NB4 (cell line): ENCODE results near the gene RLN1.

ENCODE experiments used
- DNase-seq: peaks from one replicate; pipeline ENCODE4 v3.0.0; 2010; ENCODE audit warnings: low read depth
- H3K4me3 ChIP-seq: one replicate; pipeline ENCODE4 v1.5.1; 2011; ENCODE audit warnings: mild to moderate bottlenecking, low read depth, low read length, moderate library complexity
- MYC ChIP-seq: IDR thresholded peaks from 2 replicates; pipeline ENCODE4 v1.6.1; 2011; ENCODE audit warnings: low read depth, low read length
- POLR2A ChIP-seq: IDR thresholded peaks from 2 replicates; pipeline ENCODE4 v1.6.1; 2011; ENCODE audit warnings: mild to moderate bottlenecking; ENCODE audit not compliant: insufficient read length; ENCODE audit errors: extremely low read depth
- TF ChIP-seq, protein P1 (sequence below): IDR thresholded peaks from one replicate; pipeline ENCODE4 v1.5.1; 2012; ENCODE audit warnings: low read depth, low read length
- TF ChIP-seq, protein P2 (sequence below): IDR thresholded peaks from 2 replicates; pipeline ENCODE4 v1.6.1; 2011; ENCODE audit warnings: low read depth, low read length

Gene RLN1

DNA sequence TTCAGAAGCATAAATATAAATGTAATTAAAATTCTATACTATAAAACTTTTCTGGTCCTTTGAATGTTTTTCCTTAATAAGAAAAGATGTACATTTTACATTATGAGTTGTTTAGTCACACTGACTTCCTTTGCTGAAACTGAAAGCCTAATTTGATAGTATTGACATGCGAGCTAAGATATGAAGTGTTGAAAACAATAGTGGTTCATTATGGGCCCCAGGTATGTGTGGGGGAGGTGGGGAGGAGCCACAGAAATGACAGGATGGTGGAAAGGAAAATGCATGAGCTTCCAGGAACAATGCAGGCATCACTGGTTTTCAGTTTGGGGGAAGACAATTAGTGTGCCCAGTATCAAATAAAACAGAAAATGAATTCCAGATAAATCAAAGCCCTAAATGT lies 35.4 kb upstream of the RLN1 start:
- no peak overlapping the region for H3K4me3 ChIP-seq
- TF ChIP-seq, protein P1, sequence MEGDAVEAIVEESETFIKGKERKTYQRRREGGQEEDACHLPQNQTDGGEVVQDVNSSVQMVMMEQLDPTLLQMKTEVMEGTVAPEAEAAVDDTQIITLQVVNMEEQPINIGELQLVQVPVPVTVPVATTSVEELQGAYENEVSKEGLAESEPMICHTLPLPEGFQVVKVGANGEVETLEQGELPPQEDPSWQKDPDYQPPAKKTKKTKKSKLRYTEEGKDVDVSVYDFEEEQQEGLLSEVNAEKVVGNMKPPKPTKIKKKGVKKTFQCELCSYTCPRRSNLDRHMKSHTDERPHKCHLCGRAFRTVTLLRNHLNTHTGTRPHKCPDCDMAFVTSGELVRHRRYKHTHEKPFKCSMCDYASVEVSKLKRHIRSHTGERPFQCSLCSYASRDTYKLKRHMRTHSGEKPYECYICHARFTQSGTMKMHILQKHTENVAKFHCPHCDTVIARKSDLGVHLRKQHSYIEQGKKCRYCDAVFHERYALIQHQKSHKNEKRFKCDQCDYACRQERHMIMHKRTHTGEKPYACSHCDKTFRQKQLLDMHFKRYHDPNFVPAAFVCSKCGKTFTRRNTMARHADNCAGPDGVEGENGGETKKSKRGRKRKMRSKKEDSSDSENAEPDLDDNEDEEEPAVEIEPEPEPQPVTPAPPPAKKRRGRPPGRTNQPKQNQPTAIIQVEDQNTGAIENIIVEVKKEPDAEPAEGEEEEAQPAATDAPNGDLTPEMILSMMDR: no peak
- TF ChIP-seq POLR2A (no peak), MYC (no peak)
- TF ChIP-seq, protein P2, sequence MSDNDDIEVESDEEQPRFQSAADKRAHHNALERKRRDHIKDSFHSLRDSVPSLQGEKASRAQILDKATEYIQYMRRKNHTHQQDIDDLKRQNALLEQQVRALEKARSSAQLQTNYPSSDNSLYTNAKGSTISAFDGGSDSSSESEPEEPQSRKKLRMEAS: no peak
- no peak for DNase-seq

DNA sequence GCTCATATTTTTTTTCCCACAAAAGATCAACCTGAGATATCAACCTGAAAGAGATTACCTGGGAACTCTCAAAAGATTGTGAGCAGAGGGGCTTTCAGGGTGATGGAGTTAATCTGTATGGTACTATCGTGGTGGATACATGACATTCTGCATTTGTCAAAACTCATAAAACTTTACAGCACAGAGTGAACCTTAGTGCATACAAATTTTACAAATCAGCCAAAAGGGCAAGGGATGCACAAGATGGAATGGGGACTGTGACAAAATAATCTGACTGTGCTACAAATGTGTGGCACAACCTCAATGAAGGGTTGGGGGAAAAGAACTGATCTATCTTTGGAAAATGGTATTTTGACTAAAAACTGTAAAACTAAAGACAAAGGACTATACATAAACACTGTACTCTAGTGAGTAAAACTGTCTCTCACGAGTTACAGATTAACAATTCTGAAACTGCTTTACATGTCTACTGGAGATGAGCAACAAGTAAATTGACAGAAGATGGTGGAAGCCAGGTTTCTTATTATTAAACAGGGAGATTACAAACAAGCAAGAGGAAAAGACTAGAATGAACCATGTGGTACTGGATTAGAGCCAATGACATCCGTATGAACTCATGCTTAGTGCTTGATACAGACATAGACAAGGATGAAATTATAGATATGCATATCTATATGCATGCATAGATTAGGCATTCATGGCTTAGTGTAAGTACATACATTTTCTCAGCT lies 24.8 kb upstream of the RLN1 start:
- DNase-seq: no peak
- TF ChIP-seq, protein P2: no peak
- TF ChIP-seq POLR2A (no peak), MYC (no peak)
- TF ChIP-seq, protein P1: no peak
- H3K4me3 ChIP-seq: no peak overlapping the region

DNA sequence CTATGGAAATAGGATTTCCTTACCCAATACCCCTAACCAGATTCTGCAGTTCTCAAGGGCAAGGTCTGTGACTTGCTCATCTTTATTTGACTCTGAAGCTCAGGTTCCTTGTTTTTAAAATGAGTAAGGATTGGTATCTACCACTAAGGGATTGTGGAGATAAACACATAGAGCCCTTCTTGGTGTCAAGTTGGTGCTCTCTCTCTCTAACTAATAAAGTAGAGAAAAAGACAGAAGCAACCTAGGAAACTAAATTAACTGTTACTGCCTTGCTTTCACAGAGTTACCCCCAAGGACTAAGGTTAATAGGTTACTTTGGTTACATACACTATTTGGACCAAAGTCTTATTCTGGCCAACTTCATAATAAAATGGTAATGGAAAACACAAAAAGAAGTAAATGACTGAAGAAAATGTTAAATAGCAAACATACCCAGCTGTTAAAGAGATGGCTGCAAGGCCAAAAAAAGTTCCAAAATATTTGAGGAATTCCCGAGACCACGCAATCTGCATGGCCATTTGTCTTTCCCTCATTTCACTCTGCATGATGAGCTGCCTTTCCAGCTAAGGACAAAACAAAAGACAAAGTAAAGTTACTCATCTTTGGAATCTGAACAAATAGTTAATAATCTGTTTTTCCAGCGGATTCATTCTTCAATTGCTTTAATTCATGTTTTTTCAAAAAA lies 21.8 kb upstream of the RLN1 start:
- H3K4me3 ChIP-seq: no peak overlapping the region
- no peak for DNase-seq
- TF ChIP-seq MYC: no peak
- no peak for TF ChIP-seq POLR2A
- TF ChIP-seq, protein P2: no peak
- TF ChIP-seq, protein P1: no peak

DNA sequence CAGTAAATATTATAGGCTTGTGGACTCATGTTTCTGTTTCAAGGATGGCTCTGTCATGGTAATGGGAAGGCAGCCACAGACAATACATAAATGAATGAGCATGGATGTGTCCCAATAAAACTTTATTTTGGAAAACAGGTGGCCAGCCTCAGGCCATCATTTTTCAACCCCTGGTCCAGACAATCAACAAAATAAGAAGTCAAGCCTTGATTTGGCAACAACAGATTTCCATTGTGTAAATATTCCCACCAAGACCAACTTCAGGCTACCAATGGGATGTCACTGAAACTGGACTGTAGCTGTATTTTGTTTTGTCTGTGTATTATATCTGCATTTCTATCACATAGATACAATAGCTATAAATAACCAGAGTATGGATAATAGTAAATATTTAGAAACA lies 20.7 kb upstream of the RLN1 start:
- DNase-seq: no peak
- TF ChIP-seq, protein P2: no peak
- TF ChIP-seq POLR2A (no peak), MYC (no peak)
- TF ChIP-seq, protein P1: no peak
- no peak overlapping the region for H3K4me3 ChIP-seq

DNA sequence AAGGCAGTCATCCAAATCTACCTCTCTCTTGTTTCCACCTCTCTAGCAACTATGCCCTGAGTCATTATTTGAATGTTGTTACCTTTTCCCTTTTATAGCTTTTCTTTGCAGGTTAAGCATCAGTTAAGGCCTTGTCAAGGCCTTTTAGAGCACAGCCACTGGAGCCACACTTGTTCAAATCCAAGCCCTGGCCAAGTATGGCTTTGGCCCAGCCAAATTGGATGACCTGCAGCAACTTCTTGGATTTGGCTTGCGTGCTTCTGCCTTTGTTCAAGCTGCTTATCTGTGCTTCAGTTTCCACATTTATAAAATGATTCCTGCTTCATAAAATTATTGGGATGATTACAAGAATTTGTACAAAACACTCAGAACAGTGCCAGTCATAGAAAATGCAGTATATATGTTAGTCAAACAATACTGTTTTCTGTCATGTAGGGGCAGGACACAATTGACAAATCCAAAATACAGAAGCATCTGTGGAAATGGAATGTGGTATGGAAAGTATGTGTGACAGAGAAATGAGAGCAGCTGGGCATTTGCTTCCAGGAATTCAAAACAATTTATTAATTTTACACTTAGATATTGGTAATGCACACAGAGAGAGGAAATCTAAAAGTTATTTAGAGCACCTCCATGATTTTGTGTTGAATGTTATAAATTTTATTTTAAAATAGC lies 17.9 kb upstream of the RLN1 start:
- H3K4me3 ChIP-seq: no peak overlapping the region
- no peak for DNase-seq
- TF ChIP-seq, protein P2: no peak
- TF ChIP-seq, protein P1: no peak
- TF ChIP-seq POLR2A (no peak), MYC (no peak)
